Activated T-cell treated with anti-CD3 and anti-CD28 coated beads for 1 hour (primary cell): ENCODE measurements around the gene STAT5A.
"Not testable (repeated sequence)": the region's sequence is repeated elsewhere in the genome, so short reads cannot be mapped to it uniquely, and the experiment has no call there.

Experiments used
- DNase-seq: peaks from one replicate; pipeline ENCODE4 v3.0.0-alpha.2; 2020; ENCODE audit warnings: low read depth

STAT5A gene

DNA sequence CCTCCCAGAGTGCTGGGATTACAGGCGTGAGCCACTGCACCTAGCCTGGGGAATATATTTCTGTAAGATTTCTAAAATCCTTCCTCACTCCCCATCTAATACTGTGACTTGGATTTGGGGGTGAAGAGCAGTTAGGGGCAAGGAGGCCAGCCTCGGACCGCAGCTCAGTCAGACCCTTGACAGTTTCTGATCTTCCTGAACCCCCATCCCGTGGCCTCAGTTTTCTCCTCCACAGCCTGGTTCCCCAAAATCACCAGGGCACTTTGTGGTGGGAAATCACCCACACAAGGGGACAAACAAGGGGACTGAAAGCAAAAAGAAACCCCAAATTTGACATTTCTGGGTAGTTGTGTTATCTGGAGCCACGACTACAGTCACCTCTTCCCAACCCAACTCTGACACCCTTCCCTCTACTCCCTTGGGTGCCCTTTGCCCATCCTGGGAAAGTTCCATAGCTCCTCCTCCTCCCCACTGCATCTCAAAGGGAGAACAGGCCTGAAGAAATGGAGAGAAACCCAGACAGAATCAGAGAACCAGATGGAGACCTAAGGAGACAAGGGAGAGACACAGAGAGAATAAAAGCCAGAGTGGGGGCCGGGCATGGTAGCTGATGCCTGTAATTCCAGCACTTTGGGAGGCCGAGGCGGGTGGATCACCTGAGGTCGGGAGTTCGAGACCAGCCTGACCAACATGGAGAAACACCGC is 2.8 kb upstream of the STAT5A start:
- no peak for DNase-seq

DNA sequence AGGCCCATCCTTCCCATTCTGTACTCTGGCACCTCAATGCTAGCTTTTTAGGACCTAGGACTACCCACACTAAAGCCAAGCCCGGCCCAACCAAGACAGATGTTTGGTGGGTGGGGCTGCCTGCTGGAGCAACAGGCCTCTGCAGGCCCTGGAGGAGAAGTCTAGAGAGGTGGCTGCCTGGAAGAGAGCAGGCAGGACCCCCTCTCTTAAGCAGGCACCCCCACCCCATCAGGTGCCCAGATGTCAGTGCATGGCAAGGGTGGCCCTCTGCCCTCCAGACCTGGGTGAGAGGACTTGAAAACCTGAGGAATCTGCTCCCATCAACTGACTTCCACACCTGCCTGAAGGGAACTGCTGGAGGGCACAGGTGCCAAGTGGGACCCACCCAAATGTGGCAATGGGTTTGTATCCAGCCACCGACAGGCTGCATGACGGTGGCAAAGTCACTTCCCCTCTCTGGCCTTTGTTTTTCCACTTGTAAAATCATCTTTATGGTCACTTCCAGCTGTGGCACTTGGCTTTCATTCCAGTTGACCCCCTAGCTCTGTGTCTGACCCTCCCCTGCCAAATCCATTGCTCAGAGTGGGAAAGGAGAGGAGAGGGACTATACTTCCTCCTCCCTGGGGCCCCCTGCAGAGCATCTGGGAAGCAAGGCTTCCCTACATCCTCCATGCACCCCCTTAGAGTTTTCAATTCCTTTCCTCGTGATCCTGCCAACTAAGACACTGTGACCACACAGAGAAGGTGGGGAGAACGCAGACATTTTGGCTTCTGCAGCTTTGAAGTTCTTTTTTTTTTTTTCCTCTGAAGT is 1.7 kb upstream of the STAT5A start:
- DNase-seq: no peak

DNA sequence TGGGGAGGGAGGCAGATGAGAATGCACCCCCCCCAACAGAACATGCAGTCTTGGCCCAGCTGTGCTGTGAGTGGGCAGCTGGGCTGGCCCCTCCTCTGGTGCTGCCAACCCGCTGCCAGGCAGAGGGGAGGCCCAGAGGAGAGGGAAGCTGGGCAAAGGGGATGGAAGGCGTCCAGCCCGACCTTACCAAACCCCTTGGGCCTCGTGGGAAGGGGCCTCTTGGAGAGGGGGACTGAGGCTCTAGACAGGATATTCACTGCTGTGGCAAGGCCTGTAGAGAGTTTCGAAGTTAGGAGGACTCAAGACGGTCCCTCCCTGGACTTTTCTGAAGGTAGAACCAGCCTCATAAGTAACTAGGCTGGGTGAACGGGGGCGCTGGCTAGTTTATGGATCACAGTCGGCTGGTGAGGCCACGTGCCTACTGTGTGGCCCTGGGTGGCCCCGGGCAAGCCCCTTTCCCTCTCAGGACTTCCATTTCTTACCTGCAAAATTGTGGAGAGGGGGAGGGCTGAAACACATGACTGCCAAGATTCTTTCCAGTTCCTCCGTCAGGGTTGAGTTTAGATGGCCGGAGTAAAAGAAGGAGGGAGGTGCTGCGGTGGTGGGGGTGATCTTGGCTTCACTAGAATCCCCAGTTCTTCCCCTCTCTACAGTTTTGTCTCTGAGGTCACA is 857 bp upstream of the STAT5A start:
- no peak for DNase-seq

DNA sequence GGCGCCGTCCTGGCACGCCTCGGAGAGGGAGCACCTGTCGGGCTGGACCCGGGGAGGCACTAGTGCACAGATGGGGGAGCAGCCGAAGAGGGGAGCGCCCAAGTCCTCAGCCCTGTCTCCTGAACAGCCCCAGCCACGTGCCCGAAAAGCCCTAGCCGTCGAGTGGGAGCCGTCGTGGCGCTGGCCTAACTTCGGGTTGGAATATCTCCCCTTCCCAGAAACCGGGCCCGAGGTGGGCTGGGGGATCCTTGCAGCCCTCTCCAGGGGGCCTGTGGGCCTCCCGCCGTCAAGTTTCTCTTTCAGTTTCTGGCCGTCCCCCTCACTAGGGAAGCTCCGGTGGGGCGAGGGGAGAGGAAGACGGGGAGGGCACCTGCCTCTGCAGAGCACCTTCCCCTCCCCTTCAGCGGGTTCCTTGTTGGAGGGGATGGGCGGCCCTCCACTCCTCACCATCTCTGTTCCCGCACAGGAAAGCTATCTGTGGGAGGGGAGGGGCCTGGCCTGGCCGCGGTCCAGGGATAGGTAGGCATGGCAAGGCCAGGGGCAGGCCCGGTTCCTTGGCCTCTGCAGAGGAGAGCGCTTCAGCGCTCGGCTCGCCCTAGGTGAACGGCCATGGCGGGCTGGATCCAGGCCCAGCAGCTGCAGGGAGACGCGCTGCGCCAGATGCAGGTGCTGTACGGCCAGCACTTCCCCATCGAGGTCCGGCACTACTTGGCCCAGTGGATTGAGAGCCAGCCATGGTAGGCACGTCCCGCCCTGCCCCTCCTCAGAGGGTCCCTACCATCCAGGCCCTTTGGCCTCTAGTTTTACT is 709 bp downstream of the STAT5A start:
- peak; percentile 34 for DNase-seq

DNA sequence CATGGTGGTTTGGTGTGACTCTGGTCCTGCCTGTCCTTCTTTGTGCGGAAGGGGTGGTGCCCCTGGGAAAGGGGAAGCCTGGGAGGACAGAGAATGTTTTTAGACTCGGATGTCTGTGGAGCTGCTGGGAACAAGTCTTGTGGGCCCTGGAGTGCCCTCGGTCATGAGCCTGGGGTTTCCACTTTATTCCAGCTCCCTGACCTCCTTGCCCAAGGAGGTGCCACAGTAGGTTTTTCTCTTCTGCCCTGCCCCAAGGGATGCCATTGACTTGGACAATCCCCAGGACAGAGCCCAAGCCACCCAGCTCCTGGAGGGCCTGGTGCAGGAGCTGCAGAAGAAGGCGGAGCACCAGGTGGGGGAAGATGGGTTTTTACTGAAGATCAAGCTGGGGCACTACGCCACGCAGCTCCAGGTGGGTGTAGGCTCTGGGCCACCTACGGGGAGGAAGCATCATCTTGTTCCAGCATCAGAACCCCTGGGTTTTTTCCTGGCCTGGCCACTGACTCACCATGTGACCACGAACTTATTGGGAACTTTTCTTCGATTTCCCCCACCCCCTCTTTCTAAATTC is 1.4 kb downstream of the STAT5A start:
- peak; percentile 15 for DNase-seq

DNA sequence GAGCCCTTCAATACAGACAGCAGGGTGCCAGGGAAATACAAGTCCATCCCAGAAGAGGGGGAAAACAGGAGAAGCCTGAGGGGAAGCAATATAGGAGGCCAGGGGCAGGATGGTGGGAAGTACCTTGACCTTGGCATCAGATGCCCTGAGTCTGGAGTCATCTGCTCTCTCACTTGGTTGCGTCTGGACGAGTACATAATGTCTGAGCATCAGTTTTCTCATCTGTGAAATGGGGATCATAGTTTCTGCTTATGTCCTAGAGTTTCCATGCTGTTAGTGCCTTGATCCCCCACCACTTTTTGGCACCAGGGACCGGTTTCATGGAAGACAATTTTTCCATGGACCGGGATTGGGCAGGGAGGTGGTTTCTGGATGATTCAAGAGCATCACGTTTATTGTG is 2.3 kb downstream of the STAT5A start:
- no peak for DNase-seq

DNA sequence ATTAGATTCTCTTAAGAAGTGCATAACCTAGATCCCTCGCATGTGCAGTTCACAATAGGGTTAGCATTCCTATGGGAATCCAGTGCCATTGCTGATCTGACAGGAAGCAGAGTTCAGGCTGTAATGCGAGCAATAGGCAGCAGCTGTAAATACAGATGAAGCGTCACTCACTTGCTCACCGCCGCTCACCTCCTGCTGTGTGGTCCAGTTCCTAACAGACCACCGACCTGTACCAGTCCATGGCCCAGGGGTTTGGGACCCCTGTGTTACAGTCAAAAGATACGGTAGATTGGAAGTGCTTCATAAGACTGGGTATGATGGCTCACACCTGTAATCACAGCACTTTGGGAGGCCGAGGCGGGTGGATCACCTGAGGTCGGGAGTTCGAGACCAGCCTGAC is 2.8 kb downstream of the STAT5A start:
- DNase-seq: no peak

DNA sequence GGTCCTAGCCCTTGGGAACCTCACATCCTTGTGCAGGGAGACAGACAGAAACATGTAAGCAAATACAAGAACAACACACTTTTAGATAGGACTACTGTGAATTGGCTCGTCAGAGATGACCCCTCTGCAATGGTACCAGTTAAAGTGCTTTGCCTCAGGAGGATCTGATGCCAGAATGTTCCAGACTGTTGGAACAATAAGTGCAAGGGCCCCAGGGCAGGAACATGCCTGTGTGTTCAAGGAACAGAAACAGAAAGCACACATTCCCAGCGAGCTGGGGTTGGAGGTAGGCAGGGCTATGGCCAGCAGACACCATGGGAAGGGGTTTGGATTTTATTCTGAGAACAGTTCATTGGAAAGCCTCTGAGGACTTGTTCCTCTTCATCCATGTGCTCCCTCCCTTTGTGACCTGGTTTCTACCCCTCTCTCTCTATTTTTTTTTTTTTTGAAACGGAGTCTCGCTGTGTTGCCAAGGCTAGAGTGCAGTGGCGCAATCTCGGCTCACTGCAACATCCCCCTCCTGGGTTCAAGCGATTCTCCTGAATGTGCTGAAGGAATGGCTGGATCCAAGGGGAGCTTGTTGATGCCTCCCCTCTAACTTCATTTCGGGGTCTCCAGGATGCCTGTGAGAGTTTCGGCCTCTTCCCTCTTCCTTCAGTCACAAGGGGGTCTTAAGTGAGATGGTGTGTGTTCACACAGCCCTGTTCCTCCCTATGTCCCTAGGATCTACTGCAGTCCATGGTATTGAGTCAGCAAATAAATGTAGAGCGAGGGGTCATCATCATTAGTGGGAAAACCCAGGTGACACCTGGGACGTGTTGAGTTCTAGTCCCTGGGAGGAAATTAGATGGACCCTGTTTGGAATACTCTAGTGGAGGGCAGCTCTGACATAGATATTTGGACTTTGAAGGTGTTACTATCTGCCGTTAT is 6.4 kb downstream of the STAT5A start:
- no peak for DNase-seq

DNA sequence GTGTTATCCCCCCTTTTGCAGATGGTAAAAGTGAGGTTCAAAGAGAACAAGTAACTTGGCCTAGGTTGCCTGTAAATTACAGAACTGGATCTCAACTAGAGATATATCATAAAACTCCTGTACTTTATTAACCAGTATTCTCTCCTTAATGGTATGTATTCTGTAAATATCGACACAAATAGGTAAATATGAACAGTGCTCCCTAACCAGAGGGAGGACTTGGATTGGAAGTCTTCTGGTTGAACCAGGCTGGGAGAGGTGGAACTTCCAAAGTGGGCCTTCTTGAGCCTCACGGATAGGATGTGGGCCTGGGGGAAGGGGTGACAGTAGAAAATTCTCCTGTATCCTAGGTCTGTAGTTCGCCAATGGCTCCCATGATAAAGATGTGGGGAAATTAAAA is 7.7 kb downstream of the STAT5A start:
- DNase-seq: no peak

DNA sequence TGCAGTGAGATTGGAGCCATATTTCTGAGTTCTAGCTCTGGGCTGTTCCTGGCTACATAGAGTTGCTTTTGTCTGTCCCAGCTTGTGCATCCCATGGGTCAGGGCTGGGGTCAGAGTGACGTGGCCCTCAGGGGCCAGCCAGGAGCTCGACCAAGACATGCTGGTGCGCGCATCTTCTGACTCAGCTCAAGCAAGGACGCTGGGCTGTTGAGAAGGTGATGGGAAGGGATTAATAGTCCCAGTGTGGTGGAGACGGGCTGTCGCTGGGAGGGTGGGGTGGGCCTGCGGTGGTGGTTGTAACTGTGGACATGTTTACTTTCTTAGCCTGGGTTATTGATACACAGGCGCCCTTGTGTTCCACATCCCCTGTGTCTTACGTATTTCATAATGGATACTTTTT is 9.5 kb downstream of the STAT5A start:
- not testable (repeated sequence) for DNase-seq

DNA sequence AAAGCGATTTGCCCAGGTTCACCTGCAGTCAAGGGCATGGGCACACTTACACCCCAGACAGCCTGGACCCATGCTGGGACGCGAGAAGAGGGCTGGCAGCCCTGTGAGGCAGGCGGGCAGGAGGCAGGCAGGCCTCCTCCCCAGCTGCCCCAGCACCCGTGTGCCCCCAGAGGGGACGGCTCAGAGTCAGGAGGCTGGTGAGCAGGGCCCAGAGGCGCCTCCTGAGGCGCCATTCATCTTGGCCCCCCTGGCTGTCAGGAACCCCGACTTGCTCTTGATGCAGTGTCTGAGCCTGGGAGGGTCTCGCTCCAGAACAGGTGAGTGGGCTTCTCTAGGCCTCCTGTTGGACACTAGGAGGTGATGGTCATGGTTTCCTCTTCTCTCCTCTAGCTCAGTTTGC is 11.1 kb downstream of the STAT5A start:
- not testable (repeated sequence) for DNase-seq

DNA sequence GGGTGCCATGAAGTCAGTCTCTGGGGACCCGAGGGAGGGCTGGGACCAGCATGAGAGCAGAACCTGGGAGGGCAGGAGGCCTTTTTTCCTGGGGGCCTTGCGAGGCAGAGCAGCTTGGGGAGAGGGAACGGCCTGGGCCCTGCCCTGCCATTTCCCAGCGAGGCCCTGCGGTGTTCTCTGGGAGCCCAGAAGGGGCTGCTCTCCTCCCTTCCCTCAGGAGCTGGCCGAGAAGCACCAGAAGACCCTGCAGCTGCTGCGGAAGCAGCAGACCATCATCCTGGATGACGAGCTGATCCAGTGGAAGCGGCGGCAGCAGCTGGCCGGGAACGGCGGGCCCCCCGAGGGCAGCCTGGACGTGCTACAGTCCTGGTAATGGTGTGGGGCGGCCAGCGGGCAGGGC is 11.6 kb downstream of the STAT5A start:
- DNase-seq: not testable (repeated sequence)

DNA sequence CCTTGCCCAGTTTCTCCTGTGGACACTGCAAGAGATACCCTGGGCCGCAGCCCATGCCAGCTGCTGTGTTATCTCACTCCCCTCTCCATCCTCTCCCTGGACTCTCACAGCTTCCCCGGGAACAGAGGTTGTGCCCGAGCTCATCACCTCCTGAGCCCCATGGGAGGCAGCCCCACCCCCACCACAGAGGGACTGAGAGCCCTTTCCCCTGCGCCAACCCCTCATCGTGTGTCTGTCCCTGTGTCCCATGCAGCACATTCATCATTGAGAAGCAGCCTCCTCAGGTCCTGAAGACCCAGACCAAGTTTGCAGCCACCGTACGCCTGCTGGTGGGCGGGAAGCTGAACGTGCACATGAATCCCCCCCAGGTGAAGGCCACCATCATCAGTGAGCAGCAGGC is 12.7 kb downstream of the STAT5A start:
- no peak for DNase-seq

DNA sequence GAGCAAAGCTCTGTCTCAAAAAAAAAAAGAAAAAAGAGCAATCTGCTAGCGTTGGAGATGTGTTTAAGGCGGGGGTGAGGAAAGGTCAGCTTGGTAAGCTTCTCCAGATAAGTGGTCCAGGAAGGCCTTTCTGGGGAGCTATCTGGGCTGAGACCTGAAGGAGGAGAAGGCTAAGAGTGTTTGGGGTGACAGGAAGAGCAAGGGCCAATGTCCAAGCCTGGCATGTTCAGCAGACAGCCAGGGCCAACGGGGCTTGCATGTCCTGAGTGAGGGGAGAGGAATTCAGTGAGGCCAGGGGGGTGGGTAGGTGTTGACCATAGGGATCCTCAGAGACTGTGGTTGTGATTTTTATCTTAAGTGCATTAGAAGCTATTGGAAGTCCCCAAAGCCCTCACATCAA is 15.4 kb downstream of the STAT5A start:
- DNase-seq: no peak

DNA sequence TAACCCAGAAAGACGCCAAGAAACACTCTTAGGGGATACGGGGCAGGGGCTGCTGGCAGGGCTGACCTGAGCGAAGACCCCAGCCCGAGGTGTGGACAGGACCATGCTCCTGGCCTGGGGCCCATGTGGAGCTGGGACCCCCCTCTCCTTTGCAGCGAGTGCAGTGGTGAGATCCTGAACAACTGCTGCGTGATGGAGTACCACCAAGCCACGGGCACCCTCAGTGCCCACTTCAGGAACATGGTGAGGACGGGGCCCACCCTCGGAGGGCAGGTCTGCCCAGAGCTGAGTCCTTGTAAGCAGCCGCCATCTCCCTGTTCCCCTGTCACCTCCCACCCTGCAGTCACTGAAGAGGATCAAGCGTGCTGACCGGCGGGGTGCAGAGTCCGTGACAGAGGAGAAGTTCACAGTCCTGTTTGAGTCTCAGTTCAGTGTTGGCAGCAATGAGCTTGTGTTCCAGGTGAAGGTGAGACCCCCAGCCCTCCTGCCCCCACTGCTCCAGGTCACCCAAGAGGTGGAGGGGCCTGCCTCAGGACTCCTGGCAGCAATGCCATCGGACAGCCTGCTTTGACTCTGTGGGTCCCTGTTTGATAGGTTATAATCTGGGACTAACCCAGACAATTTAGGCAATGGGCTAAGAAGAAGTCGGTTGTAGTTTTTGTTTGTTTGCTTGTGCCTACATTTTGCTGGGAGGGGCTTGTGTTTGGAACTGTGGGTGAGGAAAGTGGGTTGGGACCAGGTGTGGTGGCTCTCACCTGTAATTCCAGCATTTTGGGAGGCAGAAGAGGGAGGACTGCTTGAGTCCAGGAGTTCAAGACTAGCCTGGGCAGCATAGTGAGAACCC is 16.1 kb downstream of the STAT5A start:
- DNase-seq: no peak

DNA sequence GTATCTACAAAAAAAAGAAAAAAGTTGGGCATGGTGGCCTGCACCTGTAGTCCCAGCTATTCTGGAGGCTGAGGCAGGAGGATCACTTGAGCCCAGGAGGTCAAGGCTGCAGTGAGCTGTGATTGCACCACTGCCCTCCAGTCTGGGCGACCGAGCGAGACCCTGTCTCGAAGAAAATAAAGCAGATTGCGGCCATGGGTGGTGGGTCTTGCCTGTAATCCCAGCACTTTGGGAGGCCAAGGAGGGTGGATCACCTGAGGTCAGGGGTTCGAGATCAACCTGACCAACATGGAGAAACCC is 16.7 kb downstream of the STAT5A start:
- not testable (repeated sequence) for DNase-seq

DNA sequence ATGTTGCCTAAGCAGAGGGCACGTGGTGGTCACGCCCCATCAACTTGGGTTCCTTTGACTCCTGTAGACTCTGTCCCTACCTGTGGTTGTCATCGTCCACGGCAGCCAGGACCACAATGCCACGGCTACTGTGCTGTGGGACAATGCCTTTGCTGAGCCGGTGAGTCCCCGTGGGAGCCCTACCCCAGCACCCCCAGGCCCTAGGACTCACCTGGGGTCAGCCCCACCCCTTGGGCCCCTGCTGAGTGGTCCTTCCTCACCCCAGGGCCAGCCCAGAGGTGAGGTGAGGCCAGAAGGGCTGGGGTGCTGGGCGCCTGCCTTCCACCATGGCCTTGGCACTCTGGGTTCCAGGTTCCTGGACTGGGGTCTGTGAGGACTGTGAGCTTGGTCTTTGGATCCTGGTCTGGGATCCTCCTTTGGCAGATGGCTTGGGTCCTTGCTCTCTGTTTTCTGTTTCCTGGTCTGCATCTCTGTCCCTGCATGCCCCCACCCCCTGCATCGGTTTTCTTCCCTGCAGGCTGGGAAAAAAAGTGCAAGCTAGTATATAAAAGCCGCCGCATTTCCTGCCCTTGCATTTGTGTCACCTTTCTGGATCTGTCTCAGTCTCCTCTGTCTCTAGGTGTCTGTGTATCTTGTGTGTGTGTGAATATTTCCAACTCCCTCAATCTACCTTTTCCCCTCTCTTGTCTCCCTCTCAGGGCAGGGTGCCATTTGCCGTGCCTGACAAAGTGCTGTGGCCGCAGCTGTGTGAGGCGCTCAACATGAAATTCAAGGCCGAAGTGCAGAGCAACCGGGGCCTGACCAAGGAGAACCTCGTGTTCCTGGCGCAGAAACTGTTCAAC is 17.5 kb downstream of the STAT5A start:
- DNase-seq: no peak

DNA sequence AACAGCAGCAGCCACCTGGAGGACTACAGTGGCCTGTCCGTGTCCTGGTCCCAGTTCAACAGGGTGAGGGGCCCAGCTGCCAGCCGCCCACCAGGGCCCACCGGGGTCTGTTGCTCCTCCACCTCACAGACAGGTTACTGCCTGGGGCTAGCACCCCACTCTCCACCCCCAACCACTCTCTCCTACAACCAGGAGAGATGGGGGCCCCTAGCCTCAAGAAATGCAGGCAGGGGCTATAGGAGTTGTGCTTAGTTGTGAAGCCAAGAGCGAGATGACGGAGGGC is 18.0 kb downstream of the STAT5A start:
- DNase-seq: no peak

DNA sequence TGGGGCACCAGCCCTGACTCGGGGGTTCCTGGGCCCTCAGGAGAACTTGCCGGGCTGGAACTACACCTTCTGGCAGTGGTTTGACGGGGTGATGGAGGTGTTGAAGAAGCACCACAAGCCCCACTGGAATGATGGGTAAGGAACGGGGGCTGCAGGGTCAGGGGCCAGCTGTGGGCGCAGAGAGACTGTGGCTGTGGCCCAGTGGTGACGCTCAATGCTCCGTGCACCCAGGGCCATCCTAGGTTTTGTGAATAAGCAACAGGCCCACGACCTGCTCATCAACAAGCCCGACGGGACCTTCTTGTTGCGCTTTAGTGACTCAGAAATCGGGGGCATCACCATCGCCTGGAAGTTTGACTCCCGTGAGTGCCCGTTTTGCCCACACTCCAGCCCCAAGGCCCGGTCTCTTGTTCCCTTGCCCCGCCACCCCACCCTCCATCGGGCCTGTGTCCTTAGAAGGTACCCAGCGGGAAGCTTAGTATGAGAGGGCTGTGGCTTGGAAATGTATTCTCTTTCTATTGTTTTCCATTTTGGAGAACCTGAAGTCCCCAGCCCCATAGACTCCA is 19.1 kb downstream of the STAT5A start:
- DNase-seq: no peak
